K562 (cell line): ENCODE data around the gene VPS13D. TPM values are rescaled to one million over a fixed set of nuclear protein-coding genes. Genes with fewer than 3 reads are reported as not detected.

ENCODE experiments used
- polyA plus RNA-seq, 8 experiments: library from polyadenylated mRNA; depleted of rRNA in 4 of 8; stranded (reverse) in 5 of 8; unstranded in 3 of 8; fragments of >200 nt; fragmentation: Nextera tagmentation in 2 of 8; fragmentation: Illumina TruSeq in 1 of 8; extraction: Ambion mirVana in 2 of 8; extraction: Trizol in 1 of 8; gene quantifications; 2 replicates each; pipeline versions ENCODE4 v1.2.1 to v1.2.3, GENCODE V29; 2011 to 2014; ENCODE audit warnings: inconsistent platforms in 1 of 8, missing spikeins in 1 of 8
- total RNA-seq, 7 experiments: library from RNA; depleted of rRNA in 6 of 7; stranded (reverse); fragments of >200 nt in 6 of 7; fragmentation: Illumina TruSeq in 2 of 7; extraction: Trizol in 2 of 7; gene quantifications; 2 replicates each; pipeline versions ENCODE4 v1.2.1 to v1.2.3, GENCODE V29; 2011 to 2021; ENCODE audit warnings: low replicate concordance in 1 of 7
- TF ChIP-seq, protein P1 (sequence below): fragments of 450-650 bp; formaldehyde crosslinking; IDR thresholded peaks from 2 replicates; pipeline ENCODE4 v1.4.0; 2020; ENCODE audit warnings: mild to moderate bottlenecking, moderate library complexity
- TF ChIP-seq, protein P2 (sequence below): sonication (generic); formaldehyde crosslinking; IDR thresholded peaks from 2 replicates; pipeline ENCODE4 v1.8.0; 2022; ENCODE audit warnings: mild to moderate bottlenecking, missing genetic modification reagents
- TF ChIP-seq, protein P3 (sequence below): fragments of 250-450 bp; sonication (Bioruptor Pico); IDR thresholded peaks from 2 replicates; pipeline ENCODE4 v1.4.0; 2020; ENCODE audit warnings: mild to moderate bottlenecking, moderate library complexity, borderline replicate concordance

Gene VPS13D
- total and polyA plus RNA-seq, 9 of the 15 experiments (the other 6 are each of a cell fraction or from before 2014, with no cell fraction given): 6.1 to 51.5 (median 38.5) TPM

DNA sequence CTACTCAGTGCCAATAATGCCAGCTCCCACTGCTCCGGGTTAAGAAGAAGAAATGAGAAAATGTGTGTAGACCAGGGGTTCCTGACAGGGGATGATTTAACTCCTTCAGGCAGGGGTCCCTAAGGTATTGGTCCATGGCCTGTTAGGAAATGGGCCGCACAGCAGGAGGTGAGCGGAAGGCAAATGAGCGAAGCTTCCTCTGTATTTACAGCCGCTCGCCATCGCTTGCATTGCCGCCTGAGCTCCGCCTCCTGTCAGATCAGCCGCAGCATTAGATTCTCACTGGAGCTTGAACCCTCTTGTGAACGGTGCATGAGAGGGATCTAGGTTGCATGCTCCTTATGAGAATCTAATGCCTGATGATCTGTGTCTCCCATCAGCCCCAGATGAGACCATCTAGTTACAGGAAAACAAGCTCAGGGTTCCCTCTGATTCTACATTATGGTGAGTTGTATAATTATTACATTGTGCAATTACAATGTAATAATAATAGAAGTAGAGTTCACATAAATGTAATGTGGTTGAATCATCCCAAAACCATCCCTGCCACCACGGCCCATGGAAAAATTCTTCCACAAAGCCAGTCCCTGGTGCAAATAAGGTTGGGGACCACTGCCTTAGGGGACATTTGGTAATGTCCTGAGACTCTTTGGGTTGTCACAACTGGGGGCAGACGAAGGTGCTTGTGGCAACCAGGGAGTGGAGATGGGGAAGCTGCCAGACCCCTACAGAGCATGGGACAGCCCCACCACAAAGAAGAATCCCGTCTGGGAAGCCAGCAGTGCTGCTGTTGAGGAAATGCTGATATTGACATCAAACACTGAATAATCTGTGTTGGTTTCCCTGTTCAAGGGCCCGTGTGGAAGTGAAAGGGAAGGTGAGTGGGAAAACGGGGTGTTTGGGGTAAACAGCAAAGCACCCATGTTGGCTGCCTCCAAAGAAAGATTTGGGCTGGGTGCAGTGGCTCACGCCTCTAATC is 327.4 kb downstream of the VPS13D start (continued):
- TF ChIP-seq, protein P1, sequence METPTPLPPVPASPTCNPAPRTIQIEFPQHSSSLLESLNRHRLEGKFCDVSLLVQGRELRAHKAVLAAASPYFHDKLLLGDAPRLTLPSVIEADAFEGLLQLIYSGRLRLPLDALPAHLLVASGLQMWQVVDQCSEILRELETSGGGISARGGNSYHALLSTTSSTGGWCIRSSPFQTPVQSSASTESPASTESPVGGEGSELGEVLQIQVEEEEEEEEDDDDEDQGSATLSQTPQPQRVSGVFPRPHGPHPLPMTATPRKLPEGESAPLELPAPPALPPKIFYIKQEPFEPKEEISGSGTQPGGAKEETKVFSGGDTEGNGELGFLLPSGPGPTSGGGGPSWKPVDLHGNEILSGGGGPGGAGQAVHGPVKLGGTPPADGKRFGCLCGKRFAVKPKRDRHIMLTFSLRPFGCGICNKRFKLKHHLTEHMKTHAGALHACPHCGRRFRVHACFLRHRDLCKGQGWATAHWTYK: no peak
- TF ChIP-seq, protein P2, sequence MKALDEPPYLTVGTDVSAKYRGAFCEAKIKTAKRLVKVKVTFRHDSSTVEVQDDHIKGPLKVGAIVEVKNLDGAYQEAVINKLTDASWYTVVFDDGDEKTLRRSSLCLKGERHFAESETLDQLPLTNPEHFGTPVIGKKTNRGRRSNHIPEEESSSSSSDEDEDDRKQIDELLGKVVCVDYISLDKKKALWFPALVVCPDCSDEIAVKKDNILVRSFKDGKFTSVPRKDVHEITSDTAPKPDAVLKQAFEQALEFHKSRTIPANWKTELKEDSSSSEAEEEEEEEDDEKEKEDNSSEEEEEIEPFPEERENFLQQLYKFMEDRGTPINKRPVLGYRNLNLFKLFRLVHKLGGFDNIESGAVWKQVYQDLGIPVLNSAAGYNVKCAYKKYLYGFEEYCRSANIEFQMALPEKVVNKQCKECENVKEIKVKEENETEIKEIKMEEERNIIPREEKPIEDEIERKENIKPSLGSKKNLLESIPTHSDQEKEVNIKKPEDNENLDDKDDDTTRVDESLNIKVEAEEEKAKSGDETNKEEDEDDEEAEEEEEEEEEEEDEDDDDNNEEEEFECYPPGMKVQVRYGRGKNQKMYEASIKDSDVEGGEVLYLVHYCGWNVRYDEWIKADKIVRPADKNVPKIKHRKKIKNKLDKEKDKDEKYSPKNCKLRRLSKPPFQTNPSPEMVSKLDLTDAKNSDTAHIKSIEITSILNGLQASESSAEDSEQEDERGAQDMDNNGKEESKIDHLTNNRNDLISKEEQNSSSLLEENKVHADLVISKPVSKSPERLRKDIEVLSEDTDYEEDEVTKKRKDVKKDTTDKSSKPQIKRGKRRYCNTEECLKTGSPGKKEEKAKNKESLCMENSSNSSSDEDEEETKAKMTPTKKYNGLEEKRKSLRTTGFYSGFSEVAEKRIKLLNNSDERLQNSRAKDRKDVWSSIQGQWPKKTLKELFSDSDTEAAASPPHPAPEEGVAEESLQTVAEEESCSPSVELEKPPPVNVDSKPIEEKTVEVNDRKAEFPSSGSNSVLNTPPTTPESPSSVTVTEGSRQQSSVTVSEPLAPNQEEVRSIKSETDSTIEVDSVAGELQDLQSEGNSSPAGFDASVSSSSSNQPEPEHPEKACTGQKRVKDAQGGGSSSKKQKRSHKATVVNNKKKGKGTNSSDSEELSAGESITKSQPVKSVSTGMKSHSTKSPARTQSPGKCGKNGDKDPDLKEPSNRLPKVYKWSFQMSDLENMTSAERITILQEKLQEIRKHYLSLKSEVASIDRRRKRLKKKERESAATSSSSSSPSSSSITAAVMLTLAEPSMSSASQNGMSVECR (CRISPR knock-in tag): no peak
- TF ChIP-seq, protein P3, sequence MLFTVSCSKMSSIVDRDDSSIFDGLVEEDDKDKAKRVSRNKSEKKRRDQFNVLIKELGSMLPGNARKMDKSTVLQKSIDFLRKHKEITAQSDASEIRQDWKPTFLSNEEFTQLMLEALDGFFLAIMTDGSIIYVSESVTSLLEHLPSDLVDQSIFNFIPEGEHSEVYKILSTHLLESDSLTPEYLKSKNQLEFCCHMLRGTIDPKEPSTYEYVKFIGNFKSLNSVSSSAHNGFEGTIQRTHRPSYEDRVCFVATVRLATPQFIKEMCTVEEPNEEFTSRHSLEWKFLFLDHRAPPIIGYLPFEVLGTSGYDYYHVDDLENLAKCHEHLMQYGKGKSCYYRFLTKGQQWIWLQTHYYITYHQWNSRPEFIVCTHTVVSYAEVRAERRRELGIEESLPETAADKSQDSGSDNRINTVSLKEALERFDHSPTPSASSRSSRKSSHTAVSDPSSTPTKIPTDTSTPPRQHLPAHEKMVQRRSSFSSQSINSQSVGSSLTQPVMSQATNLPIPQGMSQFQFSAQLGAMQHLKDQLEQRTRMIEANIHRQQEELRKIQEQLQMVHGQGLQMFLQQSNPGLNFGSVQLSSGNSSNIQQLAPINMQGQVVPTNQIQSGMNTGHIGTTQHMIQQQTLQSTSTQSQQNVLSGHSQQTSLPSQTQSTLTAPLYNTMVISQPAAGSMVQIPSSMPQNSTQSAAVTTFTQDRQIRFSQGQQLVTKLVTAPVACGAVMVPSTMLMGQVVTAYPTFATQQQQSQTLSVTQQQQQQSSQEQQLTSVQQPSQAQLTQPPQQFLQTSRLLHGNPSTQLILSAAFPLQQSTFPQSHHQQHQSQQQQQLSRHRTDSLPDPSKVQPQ (CRISPR knock-in tag): no peak
